OCI-M2 (cell line): ENCODE results near the gene SIRPB2.

ENCODE experiments used
- DNase-seq: peaks from one replicate; lab custom pipeline; 2025; ENCODE audit not compliant: unreplicated experiment; lab: John Stamatoyannopoulos, UW

The SIRPB2 gene

GRCh38 chr20:1472556-1473245 is 18.5 kb downstream of the SIRPB2 start:
- DNase-seq, result no peak

GRCh38 chr20:1471242-1471641 is 20.0 kb downstream of the SIRPB2 start:
- no peak for DNase-seq

- peak; percentile 56 for DNase-seq
These were observed 21.2 kb downstream of the SIRPB2 start for GRCh38 chr20:1469925-1470571.

GRCh38 chr20:1469306-1469905 is 21.8 kb downstream of the SIRPB2 start:
- DNase-seq, result no peak

GRCh38 chr20:1468117-1468624 is 23.0 kb downstream of the SIRPB2 start:
- no peak for DNase-seq

GRCh38 chr20:1467355-1468116 is 23.7 kb downstream of the SIRPB2 start:
- DNase-seq, result peak; percentile 66

GRCh38 chr20:1467082-1467354 is 24.2 kb downstream of the SIRPB2 start:
- no peak for DNase-seq

- DNase-seq, result peak; percentile 73
These were observed 24.8 kb downstream of the SIRPB2 start, which contains the start of gene NSFL1C for GRCh38 chr20:1466211-1467081. Gene NSFL1C (minus strand): TSS chr20:1466849. CDS start chr20:1466824, 25 bp downstream.

- DNase-seq, result no peak
These were observed 25.6 kb downstream of the SIRPB2 start for GRCh38 chr20:1465470-1466210.

- no peak for DNase-seq
These were observed 27.1 kb downstream of the SIRPB2 start for GRCh38 chr20:1463971-1464570.

GRCh38 chr20:1462834-1463233 is 28.4 kb downstream of the SIRPB2 start:
- no peak for DNase-seq

- DNase-seq, result no peak
These were observed 29.2 kb downstream of the SIRPB2 start for GRCh38 chr20:1462001-1462400.

GRCh38 chr20:1460275-1460674 is 30.9 kb downstream of the SIRPB2 start:
- no peak for DNase-seq

GRCh38 chr20:1457992-1458391 is 33.2 kb downstream of the SIRPB2 start:
- no peak for DNase-seq

- DNase-seq, result no peak
These were observed 34.9 kb downstream of the SIRPB2 start for GRCh38 chr20:1456300-1456699.

GRCh38 chr20:1450926-1451491 is 40.2 kb downstream of the SIRPB2 start:
- no peak for DNase-seq

GRCh38 chr20:1449370-1449769 is 41.9 kb downstream of the SIRPB2 start:
- DNase-seq, result no peak

GRCh38 chr20:1448081-1448620 is 43.1 kb downstream of the SIRPB2 start:
- no peak for DNase-seq

GRCh38 chr20:1446536-1446935 is 44.7 kb downstream of the SIRPB2 start:
- no peak for DNase-seq
